PFSK-1 (cell line): ENCODE measurements around the gene ANXA6.

ENCODE experiments used
- FOXP2 ChIP-seq: optimal IDR thresholded peaks from 2 replicates; pipeline ENCODE3; 2011; ENCODE audit warnings: borderline replicate concordance, control low read depth, inconsistent platforms; ENCODE audit not compliant: insufficient read depth; ENCODE audit errors: extremely low read length, extremely low read depth
- POLR2AphosphoS5 ChIP-seq: IDR thresholded peaks from 2 replicates; pipeline ENCODE4 v1.6.1; 2012; ENCODE audit warnings: low read depth, mild to moderate bottlenecking, control low read depth, low read length, moderate library complexity
- SIN3A ChIP-seq: IDR thresholded peaks from 2 replicates; pipeline ENCODE4 v1.6.1; 2012; ENCODE audit warnings: mild to moderate bottlenecking, low read length, moderate library complexity, borderline replicate concordance; ENCODE audit not compliant: insufficient read depth
- TAF1 ChIP-seq: IDR thresholded peaks from 2 replicates; pipeline ENCODE4 v1.6.1; 2012; ENCODE audit warnings: low read length, control low read depth, borderline replicate concordance; ENCODE audit not compliant: insufficient read depth
- TF ChIP-seq, protein P1 (sequence below), 2 experiments: IDR thresholded peaks; 2 replicates each; pipeline versions ENCODE4 v1.6.1 to v1.8.0; 2011 to 2012; ENCODE audit warnings: low read depth in 2 of 2, low read length in 2 of 2, control low read depth in 1 of 2, inconsistent platforms in 1 of 2, mild to moderate bottlenecking in 1 of 2, moderate library complexity in 1 of 2; ENCODE audit not compliant: insufficient read depth in 1 of 2

Gene ANXA6

DNA sequence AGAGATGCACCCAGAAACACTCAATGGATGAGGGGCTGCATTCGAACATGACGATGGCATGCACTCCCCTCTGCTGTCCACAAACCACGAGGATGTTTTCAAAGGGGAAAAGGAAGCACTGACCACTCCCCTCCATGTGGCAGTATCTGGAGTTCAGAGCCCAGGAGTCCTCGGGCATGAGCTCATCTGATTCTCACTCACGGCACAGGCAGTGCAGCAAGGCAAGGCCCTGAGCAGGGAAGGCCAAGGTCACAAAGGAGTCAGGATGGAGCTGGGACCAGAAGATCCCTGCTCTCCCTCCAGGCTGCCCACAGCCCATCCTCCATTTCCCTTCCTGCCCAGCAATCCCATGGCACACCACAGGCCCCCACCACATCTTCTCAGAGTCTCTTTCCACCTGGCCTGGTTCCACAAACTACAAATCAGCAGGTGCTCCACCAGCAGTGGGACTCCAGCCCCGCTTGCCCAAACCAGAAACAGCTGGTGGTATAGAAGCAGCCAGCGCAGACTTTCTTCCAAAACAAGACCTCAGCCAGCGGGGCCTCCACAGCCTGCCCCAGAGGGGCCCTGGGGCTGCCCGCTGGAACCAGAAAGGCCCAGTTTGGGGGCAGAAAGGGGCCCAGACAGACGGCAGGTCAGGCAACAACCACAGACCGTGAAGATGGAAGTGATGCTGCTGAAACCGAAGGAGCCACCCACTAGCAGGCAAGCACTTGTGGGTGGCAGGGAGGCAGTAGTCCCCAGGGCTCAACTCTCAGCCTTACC, 89.0 kb downstream of the ANXA6 start:
- TF ChIP-seq SIN3A (no peak), POLR2AphosphoS5 (no peak), FOXP2 (no peak), TAF1 (no peak)
- TF ChIP-seq, protein P1, sequence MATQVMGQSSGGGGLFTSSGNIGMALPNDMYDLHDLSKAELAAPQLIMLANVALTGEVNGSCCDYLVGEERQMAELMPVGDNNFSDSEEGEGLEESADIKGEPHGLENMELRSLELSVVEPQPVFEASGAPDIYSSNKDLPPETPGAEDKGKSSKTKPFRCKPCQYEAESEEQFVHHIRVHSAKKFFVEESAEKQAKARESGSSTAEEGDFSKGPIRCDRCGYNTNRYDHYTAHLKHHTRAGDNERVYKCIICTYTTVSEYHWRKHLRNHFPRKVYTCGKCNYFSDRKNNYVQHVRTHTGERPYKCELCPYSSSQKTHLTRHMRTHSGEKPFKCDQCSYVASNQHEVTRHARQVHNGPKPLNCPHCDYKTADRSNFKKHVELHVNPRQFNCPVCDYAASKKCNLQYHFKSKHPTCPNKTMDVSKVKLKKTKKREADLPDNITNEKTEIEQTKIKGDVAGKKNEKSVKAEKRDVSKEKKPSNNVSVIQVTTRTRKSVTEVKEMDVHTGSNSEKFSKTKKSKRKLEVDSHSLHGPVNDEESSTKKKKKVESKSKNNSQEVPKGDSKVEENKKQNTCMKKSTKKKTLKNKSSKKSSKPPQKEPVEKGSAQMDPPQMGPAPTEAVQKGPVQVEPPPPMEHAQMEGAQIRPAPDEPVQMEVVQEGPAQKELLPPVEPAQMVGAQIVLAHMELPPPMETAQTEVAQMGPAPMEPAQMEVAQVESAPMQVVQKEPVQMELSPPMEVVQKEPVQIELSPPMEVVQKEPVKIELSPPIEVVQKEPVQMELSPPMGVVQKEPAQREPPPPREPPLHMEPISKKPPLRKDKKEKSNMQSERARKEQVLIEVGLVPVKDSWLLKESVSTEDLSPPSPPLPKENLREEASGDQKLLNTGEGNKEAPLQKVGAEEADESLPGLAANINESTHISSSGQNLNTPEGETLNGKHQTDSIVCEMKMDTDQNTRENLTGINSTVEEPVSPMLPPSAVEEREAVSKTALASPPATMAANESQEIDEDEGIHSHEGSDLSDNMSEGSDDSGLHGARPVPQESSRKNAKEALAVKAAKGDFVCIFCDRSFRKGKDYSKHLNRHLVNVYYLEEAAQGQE (IDR thresholded peaks at IDR 0.05; ENCODE audit: insufficient read depth in 1 of 2, low read depth in 2 of 2, low read length in 2 of 2): no peak

DNA sequence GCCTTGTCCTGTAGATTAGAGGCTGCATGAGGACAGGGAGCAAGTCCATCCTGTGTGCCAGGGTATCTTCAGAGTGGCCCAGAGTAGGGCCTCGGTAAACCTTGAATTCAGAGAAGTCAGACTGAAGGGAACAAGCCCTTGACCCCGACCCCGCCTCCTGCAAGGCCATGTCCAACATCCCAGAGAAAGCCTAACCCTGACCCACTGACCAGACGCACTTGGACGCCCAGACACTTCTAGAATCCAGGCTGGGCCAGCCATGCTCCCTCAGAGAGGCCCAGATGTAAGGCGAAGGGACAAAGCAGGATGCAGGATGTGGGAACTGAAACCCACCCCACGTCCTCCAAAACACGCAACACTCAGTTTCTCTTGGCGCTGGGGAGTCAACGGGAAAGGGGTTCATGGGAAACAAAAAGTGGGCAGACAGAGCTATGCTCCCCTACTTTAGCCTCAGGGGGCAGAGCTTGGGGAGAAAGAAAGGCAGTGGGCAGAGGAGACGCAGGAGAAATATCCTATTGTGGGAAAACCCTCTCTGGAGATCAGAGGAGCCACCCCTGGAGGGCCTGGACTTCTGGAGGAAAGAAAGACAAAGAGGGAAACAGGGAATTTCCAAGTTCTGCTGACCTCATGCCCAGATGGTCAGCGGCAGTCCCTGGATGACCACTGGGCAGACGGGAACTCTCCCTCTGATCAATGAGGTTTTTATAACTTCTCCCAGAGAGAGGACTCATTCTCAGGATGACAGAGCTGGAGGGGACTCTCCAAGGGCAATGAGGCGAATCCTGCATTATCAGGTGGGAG, 89.7 kb downstream of the ANXA6 start:
- no peak for TF ChIP-seq SIN3A
- TF ChIP-seq FOXP2: no peak
- TF ChIP-seq TAF1: no peak
- TF ChIP-seq, protein P1 (IDR thresholded peaks at IDR 0.05; ENCODE audit: insufficient read depth in 1 of 2, low read depth in 2 of 2, low read length in 2 of 2): no peak
- no peak for TF ChIP-seq POLR2AphosphoS5

DNA sequence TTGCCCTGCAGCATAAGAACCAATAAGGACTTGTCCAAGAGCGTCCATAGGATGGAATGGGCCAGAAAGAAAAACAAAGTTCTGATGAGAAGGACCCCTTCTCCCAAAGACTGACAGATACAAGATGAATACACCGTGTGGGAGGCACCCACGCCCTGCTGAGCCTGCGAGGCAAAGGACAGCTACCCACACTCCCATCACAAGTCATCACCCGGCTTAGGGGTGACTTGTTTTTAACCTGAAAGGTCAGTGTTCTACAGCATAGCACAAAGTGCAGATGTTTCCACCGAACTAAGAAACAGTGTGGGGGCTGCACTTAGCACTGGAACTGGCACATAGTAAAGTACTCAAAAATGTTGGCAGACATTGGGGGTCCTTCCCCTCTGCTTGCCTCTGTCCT, 90.7 kb downstream of the ANXA6 start:
- no peak for TF ChIP-seq SIN3A
- no peak for TF ChIP-seq FOXP2
- TF ChIP-seq POLR2AphosphoS5: no peak
- TF ChIP-seq TAF1: no peak
- TF ChIP-seq, protein P1 (IDR thresholded peaks at IDR 0.05; ENCODE audit: insufficient read depth in 1 of 2, low read depth in 2 of 2, low read length in 2 of 2): no peak

DNA sequence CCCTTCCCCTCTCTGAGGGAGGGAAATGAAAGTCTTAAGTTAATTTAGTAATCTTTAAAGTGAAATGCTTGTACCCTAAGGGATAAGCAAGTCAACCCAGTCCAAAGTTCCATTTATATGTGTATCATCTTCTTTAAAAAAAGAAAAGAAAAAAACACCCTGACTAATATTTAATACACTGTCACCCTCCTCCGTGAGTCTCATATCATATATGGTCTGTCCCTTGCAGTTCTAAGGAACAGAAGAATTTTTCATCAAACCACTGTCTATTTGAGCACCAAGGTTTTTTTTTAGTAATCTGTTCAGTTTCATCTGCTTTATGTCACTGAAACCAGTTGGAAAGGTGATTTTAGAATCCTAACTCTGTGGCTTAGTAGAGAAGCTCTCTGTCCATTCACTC, 92.0 kb downstream of the ANXA6 start:
- TF ChIP-seq, protein P1 (IDR thresholded peaks at IDR 0.05; ENCODE audit: insufficient read depth in 1 of 2, low read depth in 2 of 2, low read length in 2 of 2): no peak
- TF ChIP-seq FOXP2: no peak
- TF ChIP-seq POLR2AphosphoS5: no peak
